GM18867 (cell line): ENCODE results near the gene ZFHX2.

Source experiments
- ATAC-seq: cut with Tn5 transposase; IDR thresholded peaks from one replicate; pipeline ENCODE4 v1.9.1; 2021; ENCODE audit warnings: mild to moderate bottlenecking, moderate library complexity; ENCODE audit not compliant: unreplicated experiment

Gene ZFHX2

GRCh38 chr14:23573384-23574015 lies 21.9 kb upstream of the ZFHX2 start:
- ATAC-seq, result no peak

GRCh38 chr14:23572836-23573235 lies 21.3 kb upstream of the ZFHX2 start:
- ATAC-seq, result no peak

GRCh38 chr14:23572524-23572828 lies 20.9 kb upstream of the ZFHX2 start:
- no peak for ATAC-seq

GRCh38 chr14:23571701-23572523 lies 20.3 kb upstream of the ZFHX2 start:
- ATAC-seq, result no peak

- ATAC-seq, result no peak
These were observed 19.4 kb upstream of the ZFHX2 start for GRCh38 chr14:23570806-23571483.

GRCh38 chr14:23569443-23570151 lies 18.0 kb upstream of the ZFHX2 start:
- no peak for ATAC-seq

GRCh38 chr14:23568600-23569331 lies 17.2 kb upstream of the ZFHX2 start:
- no peak for ATAC-seq

- ATAC-seq, result no peak
These were observed 16.5 kb upstream of the ZFHX2 start for GRCh38 chr14:23568021-23568599.

- ATAC-seq, result peak; percentile 92
These were observed 15.8 kb upstream of the ZFHX2 start, which contains the start of gene AP1G2 for GRCh38 chr14:23567186-23568020. TSS of gene AP1G2 (minus strand) at chr14:23567791. CDS start at chr14:23567314, 477 bp downstream.

GRCh38 chr14:23566778-23567185 lies 15.2 kb upstream of the ZFHX2 start:
- peak; percentile 13 for ATAC-seq

- ATAC-seq, result no peak
These were observed 14.7 kb upstream of the ZFHX2 start for GRCh38 chr14:23566112-23566777.

- no peak for ATAC-seq
These were observed 14.1 kb upstream of the ZFHX2 start for GRCh38 chr14:23565626-23566025.

GRCh38 chr14:23564876-23565275 lies 13.3 kb upstream of the ZFHX2 start:
- ATAC-seq, result no peak

- no peak for ATAC-seq
These were observed 12.7 kb upstream of the ZFHX2 start for GRCh38 chr14:23564181-23564812.

- no peak for ATAC-seq
These were observed 12.1 kb upstream of the ZFHX2 start for GRCh38 chr14:23563473-23564180.

- ATAC-seq, result no peak
These were observed 11.4 kb upstream of the ZFHX2 start for GRCh38 chr14:23562822-23563472.
